H9 (cell line): ENCODE results near the gene GPRC5D. TPM values are rescaled to one million over a fixed set of nuclear protein-coding genes. Genes with fewer than 3 reads are reported as not detected.

Experiments used
- DNase-seq: peaks from one replicate; pipeline ENCODE4 v3.0.0-alpha.2; 2017
- H2AFZ ChIP-seq: one replicate; pipeline ENCODE4 v1.6.1; 2013; ENCODE audit warnings: mild to moderate bottlenecking, low read length, control low read depth, moderate library complexity
- H2AK5ac ChIP-seq: 2 replicates; pipeline ENCODE4 v1.6.1; 2013; ENCODE audit warnings: low read length, control low read depth, mixed read lengths; ENCODE audit not compliant: insufficient read length
- H2BK120ac ChIP-seq: one replicate; pipeline ENCODE4 v1.6.1; 2013; ENCODE audit warnings: low read depth, mild to moderate bottlenecking, low read length, control low read depth, inconsistent platforms; ENCODE audit not compliant: poor library complexity, severe bottlenecking
- H2BK12ac ChIP-seq: 2 replicates; pipeline ENCODE4 v1.6.1; 2013; ENCODE audit warnings: low read length, control low read depth, mixed read lengths, low read depth; ENCODE audit not compliant: insufficient read length
- H2BK15ac ChIP-seq: 2 replicates; pipeline ENCODE4 v1.6.1; 2013; ENCODE audit warnings: low read depth, low read length, control low read depth
- H2BK20ac ChIP-seq: one replicate; pipeline ENCODE4 v1.6.1; 2013; ENCODE audit warnings: low read depth, mild to moderate bottlenecking, low read length, control low read depth, inconsistent platforms; ENCODE audit not compliant: poor library complexity, severe bottlenecking
- H2BK5ac ChIP-seq: 2 replicates; pipeline ENCODE4 v1.6.1; 2013; ENCODE audit warnings: low read length, control low read depth, mixed read lengths; ENCODE audit not compliant: insufficient read length
- H3K14ac ChIP-seq: 2 replicates; pipeline ENCODE4 v1.6.1; 2013; ENCODE audit warnings: low read length, control low read depth; ENCODE audit not compliant: insufficient read depth
- H3K18ac ChIP-seq: 2 replicates; pipeline ENCODE4 v1.6.1; 2013; ENCODE audit warnings: low read depth, mild to moderate bottlenecking, mixed read lengths, low read length, control low read depth; ENCODE audit not compliant: insufficient read length
- H3K23ac ChIP-seq: 2 replicates; pipeline ENCODE4 v1.6.1; 2013; ENCODE audit warnings: low read length, control low read depth, mixed read lengths, low read depth; ENCODE audit not compliant: insufficient read length
- H3K23me2 ChIP-seq: 2 replicates; pipeline ENCODE4 v1.6.1; 2013; ENCODE audit warnings: low read depth, mild to moderate bottlenecking, mixed read lengths, low read length, control low read depth; ENCODE audit not compliant: insufficient read length, poor library complexity, severe bottlenecking
- H3K27ac ChIP-seq: 2 replicates; pipeline ENCODE4 v1.5.1; 2013; ENCODE audit warnings: low read length, control low read depth, mixed read lengths, low read depth; ENCODE audit not compliant: insufficient read length
- H3K27me3 ChIP-seq: 2 replicates; pipeline ENCODE4 v1.6.1; 2013; ENCODE audit warnings: low read length, control low read depth, inconsistent platforms; ENCODE audit not compliant: insufficient read depth
- H3K4ac ChIP-seq: 2 replicates; pipeline ENCODE4 v1.6.1; 2013; ENCODE audit warnings: low read depth, mild to moderate bottlenecking, control low read depth, inconsistent platforms, low read length, moderate library complexity
- H3K4me1 ChIP-seq: 2 replicates; pipeline ENCODE4 v1.6.1; 2013; ENCODE audit warnings: low read length, control low read depth, inconsistent platforms; ENCODE audit not compliant: insufficient read depth
- H3K4me2 ChIP-seq: 2 replicates; pipeline ENCODE4 v1.6.1; 2013; ENCODE audit warnings: low read length, control low read depth, mixed read lengths; ENCODE audit not compliant: insufficient read length, insufficient read depth
- H3K56ac ChIP-seq: 2 replicates; pipeline ENCODE4 v1.6.1; 2013; ENCODE audit warnings: low read depth, mild to moderate bottlenecking, mixed read lengths, low read length, control low read depth; ENCODE audit not compliant: insufficient read length
- H3K79me1 ChIP-seq: 2 replicates; pipeline ENCODE4 v1.6.1; 2013; ENCODE audit warnings: low read depth, mild to moderate bottlenecking, moderate library complexity, low read length, control low read depth, inconsistent platforms; ENCODE audit not compliant: insufficient read depth, poor library complexity, severe bottlenecking
- H3K79me2 ChIP-seq: 2 replicates; pipeline ENCODE4 v1.6.1; 2013; ENCODE audit warnings: low read length, control low read depth, inconsistent platforms; ENCODE audit not compliant: insufficient read depth
- H3K9ac ChIP-seq: 2 replicates; pipeline ENCODE4 v1.6.1; 2013; ENCODE audit warnings: low read length, control low read depth, mixed read lengths; ENCODE audit not compliant: insufficient read length; ENCODE audit errors: extremely low read depth
- H3K9me3 ChIP-seq: one replicate; pipeline ENCODE4 v1.6.1; 2013; ENCODE audit warnings: low read depth, low read length, inconsistent platforms; ENCODE audit not compliant: control insufficient read depth
- H3T11ph ChIP-seq: one replicate; pipeline ENCODE4 v1.6.1; 2013; ENCODE audit warnings: mild to moderate bottlenecking, low read length, control low read depth, inconsistent platforms
- H4K20me1 ChIP-seq: one replicate; pipeline ENCODE4 v1.6.1; 2013; ENCODE audit not compliant: control insufficient read depth, insufficient read length, insufficient read depth
- H4K5ac ChIP-seq: 2 replicates; pipeline ENCODE4 v1.6.1; 2013; ENCODE audit warnings: low read depth, mild to moderate bottlenecking, mixed read lengths, low read length, control low read depth; ENCODE audit not compliant: insufficient read length
- H4K8ac ChIP-seq: replicated peaks from 2 replicates; pipeline ENCODE4 v1.6.1; 2013; ENCODE audit warnings: low read length, control low read depth, mixed read lengths, low read depth; ENCODE audit not compliant: insufficient read length
- H4K91ac ChIP-seq: 2 replicates; pipeline ENCODE4 v1.6.1; 2013; ENCODE audit warnings: low read depth, mild to moderate bottlenecking, moderate library complexity, mixed read lengths, low read length, control low read depth; ENCODE audit not compliant: insufficient read length
- H3K27ac Mint-ChIP-seq, 3 experiments: 2 replicates in 2 of 3; 3 replicates in 1 of 3; pipeline ENCODE4 v1.8.0; 2020 to 2021; ENCODE audit warnings: mixed read lengths in 3 of 3, mild to moderate bottlenecking in 1 of 3, moderate library complexity in 1 of 3
- H3K27me3 Mint-ChIP-seq: 2 replicates; pipeline ENCODE4 v1.8.0; 2021; ENCODE audit warnings: low read depth, mild to moderate bottlenecking, moderate library complexity, mixed read lengths
- H3K36me3 Mint-ChIP-seq, 3 experiments: 2 replicates in 2 of 3; 3 replicates in 1 of 3; pipeline ENCODE4 v1.8.0; 2020 to 2021; ENCODE audit warnings: low read depth in 3 of 3, mixed read lengths in 3 of 3; ENCODE audit not compliant: insufficient read depth in 1 of 3
- H3K4me1 Mint-ChIP-seq, 2 experiments: 2 replicates each; pipeline ENCODE4 v1.8.0; 2020; ENCODE audit warnings: mixed read lengths in 2 of 2
- H3K4me3 Mint-ChIP-seq, 2 experiments: 2 replicates in 1 of 2; 3 replicates in 1 of 2; pipeline ENCODE4 v1.8.0; 2020 to 2021; ENCODE audit warnings: mild to moderate bottlenecking in 2 of 2, mixed read lengths in 2 of 2, moderate library complexity in 1 of 2
- H3K9me3 Mint-ChIP-seq, 2 experiments: 2 replicates in 1 of 2; 3 replicates in 1 of 2; pipeline ENCODE4 v1.8.0; 2020; ENCODE audit warnings: mild to moderate bottlenecking in 2 of 2, mixed read lengths in 2 of 2, moderate library complexity in 1 of 2
- CTCF ChIP-seq: fragments of 200-600 bp; sonication (generic); conservative IDR thresholded peaks from 3 replicates; pipeline ENCODE4 v1.8.0; 2021; ENCODE audit warnings: antibody characterized with exemption, mild to moderate bottlenecking
- WGBS: extraction: QIAGEN DNeasy Blood & Tissue Kit; methylation state at CpG from one replicate; pipeline ENCODE4 v1.1.7; 2013; ENCODE audit warnings: missing lambda C conversion rate, low lambda C conversion rate, mixed read lengths; ENCODE audit not compliant: insufficient read length; ENCODE audit errors: extremely low coverage; 5-methylcytosine and 5-hydroxymethylcytosine counted together
- total RNA-seq: library from RNA; stranded (reverse); gene quantifications from 2 replicates; pipeline ENCODE4 v1.2.1, GENCODE V29; 2021

GPRC5D gene
- total RNA-seq, 1 experiment from 2014 or later, result not detected

- no peak for DNase-seq
Measured at GRCh38 chr12:12983420-12984035, 31.6 kb upstream of the GPRC5D start.

More at GRCh38 chr12:12983420-12984035, 31.6 kb upstream of the GPRC5D start:
- Histone ChIP-seq H3K23ac (no peak overlapping the region), H4K91ac (no peak overlapping the region), H3K9ac (no peak overlapping the region), H3K27ac (no peak overlapping the region), H3K27me3 (no peaks in the 10 kb centered on the region), H4K20me1 (no peaks in the 10 kb centered on the region), H3K79me2 (no peaks in the 10 kb centered on the region), H3K14ac (no peak overlapping the region), H2BK12ac (no peak overlapping the region), H3K4me2 (no peak overlapping the region), H2BK20ac (no peak overlapping the region), H3T11ph (no peak overlapping the region), H2BK120ac (no peak overlapping the region), H2BK5ac (no peak overlapping the region), H3K79me1 (no peaks in the 10 kb centered on the region), H2BK15ac (no peak overlapping the region), H3K23me2 (no peaks in the 10 kb centered on the region), H3K4me1 (no peaks in the 10 kb centered on the region), H3K9me3 (no peaks in the 10 kb centered on the region), H4K8ac (no peak overlapping the region), H3K56ac (no peak overlapping the region), H2AFZ (no peak overlapping the region), H2AK5ac (no peak overlapping the region), H3K4ac (no peak overlapping the region), H4K5ac (no peak overlapping the region), H3K18ac (no peak overlapping the region)
- no peak overlapping the region for H3K4me3 Mint-ChIP-seq
- no peaks in the 10 kb centered on the region for H3K9me3 Mint-ChIP-seq
- TF ChIP-seq CTCF, result peak; percentile 65
- H3K4me1 Mint-ChIP-seq, result peaks cover 10 to 18% of the 10 kb centered on the region in 2 experiments
- no peak overlapping the region; a peak in 1 of 7 replicates for H3K27ac Mint-ChIP-seq
- H3K36me3 Mint-ChIP-seq, result peaks cover 14 to 32% (median 20%) of the 10 kb centered on the region in 3 experiments; a peak in 6 of 7 replicates
- H3K27me3 Mint-ChIP-seq, result no peaks in the 10 kb centered on the region
- no CpG with 5 or more reads among the region's 9 CpGs for WGBS
